H1 (cell line): Measurements from ENCODE around the gene ZIC1.

Experiments used
- CTCF ChIP-seq, 3 experiments: IDR thresholded peaks; 1 replicate in 2 of 3; 2 replicates in 1 of 3; pipeline versions ENCODE4 v1.5.1 to v1.6.1; 2011; ENCODE audit warnings: low read length in 3 of 3, mild to moderate bottlenecking in 3 of 3, inconsistent platforms in 2 of 3, low read depth in 1 of 3, moderate library complexity in 1 of 3; ENCODE audit not compliant: insufficient read depth in 1 of 3; ENCODE audit errors: control extremely low read depth in 1 of 3
- EZH2 ChIP-seq: fragments of 200-600 bp; sonication (generic); IDR thresholded peaks from 2 replicates; pipeline ENCODE4 v1.7.1; 2012; ENCODE audit warnings: low read depth, mild to moderate bottlenecking, moderate library complexity, low read length, inconsistent platforms; ENCODE audit not compliant: severe bottlenecking
- HDAC2 ChIP-seq, 2 experiments: fragments of 300-600 bp in 1 of 2; sonication (generic) in 1 of 2; IDR thresholded peaks; 2 replicates each; pipeline ENCODE4 v1.6.1; 2011 to 2012; ENCODE audit warnings: low read depth in 2 of 2, low read length in 2 of 2, mild to moderate bottlenecking in 2 of 2, moderate library complexity in 2 of 2, borderline replicate concordance in 1 of 2, inconsistent platforms in 1 of 2
- HDAC6 ChIP-seq: IDR thresholded peaks from one replicate; pipeline ENCODE4 v1.7.1; 2012; ENCODE audit warnings: low read depth, mild to moderate bottlenecking, inconsistent platforms, low read length, moderate library complexity
- KDM5A ChIP-seq: fragments of 200-600 bp; IDR thresholded peaks from 2 replicates; pipeline ENCODE4 v1.7.1; 2012; ENCODE audit warnings: mild to moderate bottlenecking, low read length, inconsistent platforms, mixed read lengths
- MAX ChIP-seq: IDR thresholded peaks from 2 replicates; pipeline ENCODE4 v1.6.1; 2012; ENCODE audit warnings: inconsistent platforms
- POLR2A ChIP-seq, 2 experiments: IDR thresholded peaks; 1 replicate in 1 of 2; 2 replicates in 1 of 2; pipeline ENCODE4 v1.6.1; 2011; ENCODE audit warnings: low read depth in 2 of 2, low read length in 2 of 2, mild to moderate bottlenecking in 2 of 2; ENCODE audit errors: control extremely low read depth in 1 of 2
- TBP ChIP-seq: IDR thresholded peaks from 2 replicates; pipeline ENCODE4 v1.6.1; 2011; ENCODE audit warnings: low read depth, low read length, improper control_type of control experiment
- YY1 ChIP-seq: IDR thresholded peaks from 2 replicates; pipeline ENCODE4 v1.6.1; 2011; ENCODE audit warnings: low read depth, mild to moderate bottlenecking, low read length
- ZNF274 ChIP-seq: IDR thresholded peaks from 2 replicates; pipeline ENCODE4 v1.7.0; 2012; ENCODE audit warnings: low read length, borderline replicate concordance; ENCODE audit errors: extremely low read depth

- TF ChIP-seq KDM5A (no peak), CTCF (IDR thresholded peaks at IDR 0.05; ENCODE audit: control extremely low read depth in 1 of 3, insufficient read depth in 1 of 3, low read depth in 1 of 3, low read length in 3 of 3) (no peak), POLR2A (IDR thresholded peaks at IDR 0.05; ENCODE audit: control extremely low read depth in 1 of 2, low read depth in 2 of 2, low read length in 2 of 2) (no peak), MAX (no peak), HDAC6 (no peak), YY1 (no peak), ZNF274 (no peak), HDAC2 (IDR thresholded peaks at IDR 0.05; ENCODE audit: borderline replicate concordance in 1 of 2, low read depth in 2 of 2, low read length in 2 of 2) (no peak), TBP (no peak), EZH2 (peak; percentile 23)
These were observed 38.0 kb upstream of the ZIC1 start for GRCh38 chr3:147371140-147371539.
